GM21717 (cell line): ENCODE data around the gene TRAPPC3.

Source experiments
- ATAC-seq: cut with Tn5 transposase; IDR thresholded peaks from one replicate; pipeline ENCODE4 v1.9.1; 2021; ENCODE audit warnings: mild to moderate bottlenecking, moderate library complexity; ENCODE audit not compliant: unreplicated experiment

The TRAPPC3 gene

DNA sequence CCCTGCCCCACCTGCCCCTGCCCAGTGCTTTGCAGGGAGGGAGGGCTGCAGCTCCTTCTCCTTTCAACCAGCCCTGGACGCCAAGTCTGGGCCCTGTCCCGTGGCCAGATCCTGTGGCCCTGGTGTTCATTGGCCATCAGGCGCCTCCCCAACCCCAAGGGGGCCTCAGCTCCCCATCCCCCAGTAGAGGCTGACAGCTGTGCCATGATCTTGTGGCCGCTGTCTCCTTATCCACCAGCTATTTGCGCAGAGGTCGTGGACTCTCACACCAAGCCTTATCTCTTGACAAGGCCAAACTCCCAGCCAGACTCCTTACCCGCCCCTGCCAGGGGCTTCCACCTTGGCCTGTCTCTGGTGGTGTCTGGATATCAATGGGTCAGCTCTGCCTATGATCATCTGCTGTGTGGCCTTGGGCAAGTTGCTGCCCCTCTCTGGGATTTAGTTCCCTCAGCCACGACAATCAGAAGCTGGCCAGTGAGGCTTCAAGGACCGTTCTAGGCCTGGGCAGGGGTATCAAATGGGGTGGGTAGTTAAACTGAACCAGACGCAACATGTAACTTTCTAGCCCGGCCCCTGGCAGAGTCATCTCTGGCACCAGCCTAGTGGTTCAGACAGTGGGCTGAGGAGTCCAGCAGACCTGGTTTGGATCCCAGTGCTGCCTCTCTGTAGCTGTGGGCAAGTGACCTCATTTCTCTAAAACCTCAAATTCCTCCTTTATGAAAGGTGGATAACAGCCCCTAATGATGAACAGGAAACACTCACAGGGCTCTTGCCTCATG, 21.0 kb downstream of the TRAPPC3 start:
- no peak for ATAC-seq

DNA sequence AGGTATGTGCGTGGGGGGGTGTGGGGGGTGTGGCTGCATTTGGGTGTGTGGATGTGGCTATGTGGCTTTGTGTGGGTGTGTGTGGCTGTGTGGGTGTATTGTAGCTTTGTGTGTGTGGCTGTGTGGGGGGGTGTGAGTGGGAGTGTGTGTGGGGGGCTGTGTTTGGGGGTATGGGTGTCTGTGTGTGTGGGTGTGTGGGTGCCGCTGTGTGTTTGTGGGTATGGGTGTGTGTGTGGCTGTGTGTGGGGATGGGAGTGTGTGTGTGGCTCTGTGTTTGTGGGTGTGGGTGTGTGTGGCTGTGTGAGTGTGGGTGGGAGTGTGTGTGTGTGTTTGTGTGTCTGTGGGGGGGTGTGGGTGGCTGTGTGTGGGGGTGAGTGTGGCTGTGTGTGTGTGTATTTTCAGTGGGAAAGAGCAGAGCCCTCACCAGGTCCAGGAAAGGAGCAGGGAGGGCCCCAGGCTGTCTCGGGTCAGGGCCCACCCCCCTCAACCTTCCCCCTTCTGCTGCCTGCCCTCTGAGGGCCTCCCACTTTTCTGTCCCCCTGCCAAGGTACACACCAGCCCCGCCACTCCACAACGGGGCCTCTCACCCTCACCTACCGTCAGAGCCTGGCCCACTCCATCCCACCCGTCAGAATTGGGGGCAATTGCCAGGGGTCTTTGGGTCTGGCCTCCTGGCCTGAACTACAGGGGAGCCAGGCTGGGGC, 22.3 kb downstream of the TRAPPC3 start:
- no peak for ATAC-seq

DNA sequence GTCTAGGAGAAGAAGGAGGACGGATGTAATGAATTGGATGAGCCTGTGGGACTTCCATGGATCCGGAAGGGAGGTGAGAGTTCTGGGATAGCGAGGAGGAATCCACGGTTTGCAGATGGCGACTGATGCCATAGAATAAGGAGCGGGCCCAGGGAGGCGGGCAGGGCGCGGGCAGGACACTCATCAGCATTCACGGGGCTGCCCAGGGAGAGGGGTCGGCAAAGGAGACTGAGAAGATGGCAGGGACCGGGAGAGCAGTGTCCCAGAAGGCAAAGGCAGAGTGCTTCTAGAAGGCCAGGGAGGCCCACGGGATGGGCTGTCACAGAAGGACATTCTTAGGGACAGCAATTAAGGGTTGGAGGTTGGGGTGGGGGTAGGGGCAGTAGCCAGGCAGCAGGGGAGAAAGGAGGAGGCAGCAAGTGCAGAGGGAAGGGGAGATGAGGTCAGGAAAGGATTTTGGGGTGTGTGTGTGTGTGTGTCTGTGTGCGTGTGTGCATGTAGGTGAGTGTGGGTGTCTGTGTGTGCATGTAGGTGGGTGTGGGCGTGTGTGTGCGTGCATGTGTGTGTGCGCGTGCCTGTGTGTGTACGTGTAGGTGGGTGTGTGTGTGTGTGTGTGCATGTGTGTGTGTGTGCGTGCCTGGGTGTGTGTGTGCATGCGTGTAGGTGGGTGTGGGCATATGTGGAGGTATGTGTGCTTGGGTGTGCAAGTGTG, 23.1 kb downstream of the TRAPPC3 start:
- no peak for ATAC-seq

DNA sequence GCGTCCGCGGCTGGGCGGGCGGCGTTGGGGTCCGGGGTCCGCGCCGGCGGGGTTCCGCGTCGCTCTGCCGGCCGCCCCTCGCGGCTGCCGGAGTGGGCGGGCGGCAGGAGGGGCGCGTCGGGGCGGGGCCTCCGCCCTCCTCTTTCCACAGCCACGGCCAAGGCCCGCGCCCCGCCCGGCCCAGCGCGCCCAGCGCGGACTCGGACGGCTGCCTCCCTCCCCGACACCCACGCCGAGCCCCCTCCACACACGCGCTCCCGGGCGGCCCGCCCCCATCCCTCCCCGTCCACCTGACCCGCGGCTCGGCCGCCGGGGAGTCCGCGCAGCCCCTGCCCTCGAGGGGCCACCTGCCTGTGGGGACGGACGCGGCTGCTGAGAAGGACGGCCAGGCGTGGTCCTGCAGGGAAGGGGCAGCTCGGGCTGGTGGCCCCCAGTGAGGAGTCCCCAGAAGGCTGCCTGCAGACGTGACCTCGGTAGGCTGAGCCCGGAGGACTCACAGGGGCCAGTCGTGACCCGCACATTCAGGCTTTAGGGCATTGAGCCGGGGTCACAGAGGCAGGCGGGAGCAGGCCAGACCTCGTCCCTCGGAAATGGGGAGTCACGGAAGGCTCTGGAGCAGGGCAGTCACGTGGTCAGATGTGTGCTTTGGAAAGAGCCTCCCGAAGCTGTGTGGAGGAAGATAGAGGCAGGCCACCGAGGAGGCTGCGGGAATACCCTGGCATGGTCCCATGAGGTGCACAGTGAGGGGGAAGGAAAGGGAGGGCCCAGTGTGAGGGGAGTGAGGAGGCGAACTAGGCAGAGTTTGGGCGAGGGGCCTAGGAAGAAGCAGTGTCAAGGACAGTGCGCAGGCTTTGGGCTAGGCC, 23.9 kb downstream of the TRAPPC3 start, which contains the start of gene COL8A2:
Gene COL8A2 (minus strand): TSS at position 94 of the 863 bp plus-strand sequence. CDS start 24,980 bp downstream, outside the sequence.
- ATAC-seq = no peak

DNA sequence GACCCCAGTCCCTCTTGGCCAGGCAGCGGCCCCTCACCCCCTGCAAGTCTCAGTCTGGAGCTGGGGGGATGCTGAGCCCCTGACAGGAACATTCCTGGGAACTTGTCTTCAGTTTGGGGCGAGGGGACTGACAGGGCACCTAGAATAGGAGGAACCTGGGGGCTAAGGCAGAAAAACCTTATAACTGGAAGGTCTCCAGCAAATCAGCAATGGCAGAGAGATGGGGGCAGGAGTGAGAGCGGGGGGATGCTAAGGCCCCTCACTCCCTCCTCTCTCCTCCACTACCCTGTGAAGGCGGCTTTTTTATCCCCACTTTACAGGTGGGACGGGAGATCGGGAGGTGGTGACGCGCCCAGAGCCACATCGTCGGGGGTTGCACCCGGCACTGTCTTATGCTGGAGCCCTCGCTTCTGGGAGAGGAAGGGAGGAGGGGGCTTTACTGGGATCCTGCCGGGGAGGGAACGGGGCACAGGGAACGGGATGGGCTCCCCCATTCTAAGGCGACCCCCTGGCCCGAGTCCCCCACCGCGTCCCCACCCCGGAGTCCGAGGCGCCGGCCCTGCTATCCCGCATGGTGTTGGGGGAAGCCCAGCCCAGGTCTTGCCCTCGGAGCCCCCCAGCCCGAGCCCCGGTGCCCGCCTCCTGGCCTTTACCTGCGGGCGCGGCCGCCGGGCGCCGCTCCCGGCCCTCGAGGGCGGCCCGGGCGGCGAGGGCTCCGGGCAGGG, 24.7 kb downstream of the TRAPPC3 start:
- ATAC-seq = no peak

DNA sequence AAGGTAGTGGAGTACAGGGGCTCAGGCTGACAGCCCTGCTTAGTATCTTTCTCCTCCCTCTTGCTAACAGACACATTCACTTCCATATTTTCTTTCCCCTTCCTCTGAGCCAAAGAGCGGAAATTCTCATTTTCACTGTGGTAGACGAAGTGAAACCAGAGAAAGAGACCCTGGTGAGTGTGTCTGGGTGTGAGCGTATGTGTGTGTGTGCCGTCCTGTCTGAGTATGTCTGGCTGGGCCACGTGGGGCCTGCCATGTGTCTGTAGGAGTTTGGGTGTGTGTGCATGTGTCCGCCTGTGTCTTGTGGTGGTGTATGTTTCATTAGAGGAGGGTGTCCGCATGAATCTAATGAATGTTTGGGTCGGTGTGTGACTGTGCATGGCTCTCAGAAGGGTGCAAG, 25.9 kb downstream of the TRAPPC3 start:
- ATAC-seq = no peak

DNA sequence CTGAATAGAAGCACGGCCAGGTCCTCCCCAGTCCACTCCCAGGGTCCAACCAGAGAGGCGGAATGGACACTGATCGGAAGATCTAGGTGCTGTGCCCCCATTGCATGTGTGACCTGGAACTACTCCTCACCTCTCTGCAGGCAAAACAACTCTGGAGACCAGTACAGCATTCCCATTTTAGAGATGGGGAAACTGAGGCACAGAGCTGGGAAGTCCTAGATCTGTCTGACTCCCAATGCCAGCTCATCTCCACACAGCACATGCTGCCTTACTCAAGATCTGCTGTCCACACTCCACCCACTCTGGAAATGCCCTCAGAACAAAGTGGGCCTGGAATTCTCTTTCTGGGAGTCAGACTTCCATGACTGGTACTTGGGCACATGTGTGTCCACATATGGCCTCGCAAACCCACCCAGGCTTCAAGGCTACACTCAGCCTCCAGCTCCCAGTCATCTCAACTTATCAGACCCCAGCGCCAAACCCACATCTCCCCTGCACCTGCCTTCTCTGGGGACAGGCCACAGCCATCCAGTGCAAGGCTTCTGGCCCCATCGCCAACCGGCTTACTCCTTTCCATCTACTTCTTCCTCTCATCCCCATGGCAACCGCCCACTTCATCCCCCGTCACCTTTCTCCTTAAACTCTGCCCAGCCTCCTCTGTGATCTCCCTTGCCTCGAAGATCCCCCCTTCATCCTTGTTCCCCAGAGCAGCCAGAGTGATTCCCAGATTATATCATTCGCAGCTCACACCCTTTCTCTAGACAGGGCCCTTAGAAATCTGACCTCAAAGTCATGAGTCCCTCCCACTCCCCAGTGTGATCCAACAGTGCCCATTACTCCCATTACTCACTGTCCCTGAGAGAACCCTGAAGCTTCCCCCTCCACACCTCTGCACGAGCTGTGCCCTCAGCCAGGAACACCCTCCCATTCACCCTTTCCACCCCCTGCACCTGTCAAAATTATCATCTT, 26.9 kb downstream of the TRAPPC3 start:
- no peak for ATAC-seq

DNA sequence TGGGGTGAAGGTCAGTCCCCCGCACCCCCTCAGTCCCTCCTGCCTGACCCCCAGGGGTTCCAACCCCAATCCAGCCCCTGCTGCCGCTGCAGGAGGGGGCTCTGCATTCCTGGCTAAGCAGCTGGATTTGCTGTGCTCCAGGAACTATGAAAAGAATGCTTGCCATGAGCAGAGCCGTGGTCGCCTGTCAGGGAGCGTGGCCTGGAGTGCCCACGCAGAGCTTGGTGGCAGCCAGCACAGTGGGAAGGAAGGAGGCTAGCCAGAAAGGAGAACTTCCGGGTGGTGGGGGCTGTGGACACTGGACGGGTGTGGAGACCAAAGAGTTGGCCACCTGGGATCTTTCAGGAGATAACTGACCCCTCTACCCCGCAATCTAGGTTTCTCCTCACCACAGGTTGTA, 29.8 kb downstream of the TRAPPC3 start:
- ATAC-seq = no peak

DNA sequence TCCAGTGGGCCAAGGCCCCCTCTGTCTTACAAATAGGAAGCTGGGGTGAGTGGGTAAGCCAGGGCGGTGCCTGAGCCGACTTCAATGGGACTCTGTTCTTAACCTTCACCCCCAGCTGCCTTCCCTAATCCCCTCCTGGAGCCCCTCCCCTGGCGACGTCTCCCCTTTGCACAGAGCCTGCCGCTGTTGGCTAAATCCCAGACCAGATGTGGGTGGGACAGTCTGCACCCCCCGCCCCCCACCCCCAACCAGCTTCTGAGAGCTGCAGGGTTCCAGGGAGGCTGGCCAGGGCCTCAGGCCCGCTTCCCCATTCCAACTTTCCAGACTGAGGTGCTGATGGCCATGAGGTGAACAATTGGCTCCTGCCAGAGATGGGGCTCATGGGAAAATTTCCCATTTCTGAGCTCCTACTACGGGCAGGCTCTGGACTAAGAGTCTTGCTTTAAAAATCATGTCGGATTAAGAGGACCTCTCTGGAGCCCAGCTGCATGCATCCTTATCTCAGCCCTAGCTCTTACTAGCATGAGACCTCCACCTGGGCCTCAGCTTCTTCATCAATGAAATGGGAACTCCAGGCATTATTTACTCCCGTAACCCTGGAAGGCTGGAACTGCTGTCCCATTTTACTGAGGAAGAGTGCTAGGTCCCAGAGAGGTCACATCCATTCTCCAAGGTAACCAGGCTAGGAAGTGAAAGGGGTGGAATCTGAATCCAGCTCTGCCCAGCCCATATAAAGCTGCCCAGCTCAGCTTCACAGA, 30.7 kb downstream of the TRAPPC3 start:
- ATAC-seq = no peak

DNA sequence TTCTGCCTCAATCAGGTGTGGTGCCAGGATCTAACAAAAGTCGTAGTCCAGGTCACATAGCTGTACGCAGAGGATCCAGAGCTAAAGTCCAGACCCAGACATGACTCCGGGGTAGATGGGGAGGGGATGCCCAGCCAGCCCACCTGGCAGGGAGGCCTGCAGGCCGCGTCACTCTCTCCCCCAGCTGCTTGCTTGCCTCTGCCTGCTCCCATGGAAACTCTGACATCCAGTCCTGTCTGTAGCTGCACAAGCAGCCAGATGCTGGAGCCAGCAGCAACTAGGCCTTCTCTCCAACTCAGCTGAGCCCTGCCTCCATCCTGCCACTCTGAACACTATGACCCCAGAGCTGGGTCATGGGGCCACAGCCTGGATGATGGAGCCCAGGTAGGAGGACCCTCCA, 32.4 kb downstream of the TRAPPC3 start:
- ATAC-seq = no peak

DNA sequence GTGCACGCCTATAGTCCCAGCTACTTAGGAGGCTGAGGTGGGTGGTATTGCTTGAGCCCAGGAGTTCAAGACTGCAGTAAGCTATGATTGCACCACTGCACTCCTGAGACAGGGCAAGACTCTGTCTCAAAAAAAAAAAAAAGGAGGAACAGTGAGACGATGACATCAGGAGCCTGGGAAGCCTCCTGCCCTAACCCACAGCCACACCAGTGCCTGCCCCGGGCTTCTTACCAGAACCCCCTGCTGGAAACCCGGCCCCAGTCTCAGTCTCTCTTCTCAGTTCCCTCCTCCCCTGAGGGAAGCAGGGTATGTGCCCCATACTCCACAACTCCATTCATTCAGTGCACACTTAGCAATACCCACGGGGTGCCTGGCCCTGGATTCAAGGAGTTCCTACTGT, 33.4 kb downstream of the TRAPPC3 start:
- no peak for ATAC-seq

DNA sequence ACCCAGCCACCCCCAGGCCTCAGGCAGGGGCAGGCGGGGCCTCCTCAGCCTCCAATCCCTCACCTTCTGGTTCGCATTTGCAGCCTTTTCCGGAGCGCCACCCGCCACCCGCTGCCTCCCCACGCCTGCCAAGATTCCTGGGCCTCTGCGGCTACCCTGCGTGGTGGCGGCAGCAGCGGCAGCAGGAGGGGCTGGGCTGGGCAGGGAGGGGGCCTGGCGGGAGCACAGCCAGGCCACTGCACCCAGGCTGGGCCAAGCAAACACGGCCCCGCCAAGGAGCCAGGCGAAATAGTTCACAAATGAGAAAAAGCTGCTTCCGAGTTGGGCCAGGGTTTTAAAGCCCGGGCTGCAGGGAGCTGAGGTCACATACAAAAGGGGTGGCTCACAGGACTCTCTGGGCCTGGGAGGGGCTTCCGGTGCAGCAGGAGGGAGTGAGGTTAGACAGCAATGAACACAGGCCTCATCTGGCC, 34.1 kb downstream of the TRAPPC3 start:
- ATAC-seq = no peak

DNA sequence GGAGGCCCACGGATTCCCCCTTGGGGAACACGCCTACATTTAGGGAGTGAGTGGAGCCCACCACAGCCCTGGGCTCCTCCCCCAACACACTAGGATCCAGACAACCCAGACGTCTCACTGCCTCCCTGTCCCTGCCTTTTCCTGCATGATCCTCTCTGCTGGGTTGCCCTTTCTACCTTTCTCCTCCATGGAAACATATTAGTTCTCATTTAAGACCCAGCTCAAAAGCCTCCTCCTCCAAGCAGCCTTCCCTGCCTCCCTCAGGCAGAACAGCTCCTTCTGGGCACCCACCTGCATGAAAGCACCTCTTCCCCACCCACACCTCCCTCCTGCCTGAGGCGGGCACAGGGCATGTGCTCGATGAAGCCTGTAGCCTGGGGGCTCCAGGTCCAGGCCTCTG, 34.9 kb downstream of the TRAPPC3 start:
- ATAC-seq = no peak

DNA sequence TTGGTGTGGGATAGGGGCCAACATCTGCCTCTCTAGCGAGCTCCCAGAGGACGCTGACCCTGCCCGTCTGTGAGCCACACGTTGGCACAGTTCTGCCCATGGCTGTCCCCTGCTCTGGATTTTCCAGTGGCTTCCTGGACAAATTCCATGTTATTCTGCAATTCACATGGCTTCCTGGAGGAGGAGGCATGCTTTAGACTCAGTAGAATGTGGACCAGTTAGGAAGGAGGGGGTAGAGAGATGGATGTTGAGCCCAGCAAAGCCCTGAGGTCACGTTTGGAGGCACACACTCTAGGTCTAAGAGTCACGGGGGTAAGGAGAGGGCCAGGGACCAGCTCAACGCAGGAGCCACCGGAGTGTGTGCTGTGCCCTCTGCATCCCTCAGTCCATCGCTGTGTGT, 36.5 kb downstream of the TRAPPC3 start:
- no peak for ATAC-seq

DNA sequence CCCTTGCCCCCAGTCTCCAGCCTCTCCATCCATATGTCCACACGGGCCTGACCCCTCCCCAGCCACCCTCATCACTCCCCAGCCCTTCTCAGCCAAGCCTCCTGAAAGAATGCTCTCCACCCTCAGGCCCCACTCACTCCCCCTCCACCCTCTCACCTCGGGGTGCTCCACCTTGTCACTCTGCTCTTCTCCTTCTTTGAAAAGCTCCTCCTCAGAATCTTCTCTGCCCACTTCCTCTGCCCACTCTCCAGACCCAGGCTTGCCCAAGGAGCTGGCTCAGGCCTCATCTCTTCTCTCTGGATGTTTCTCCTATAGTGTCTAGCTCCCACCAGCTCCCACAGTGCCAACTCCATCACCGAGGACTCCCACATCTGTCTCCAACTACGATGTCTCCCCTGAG, 38.1 kb downstream of the TRAPPC3 start:
- no peak for ATAC-seq

DNA sequence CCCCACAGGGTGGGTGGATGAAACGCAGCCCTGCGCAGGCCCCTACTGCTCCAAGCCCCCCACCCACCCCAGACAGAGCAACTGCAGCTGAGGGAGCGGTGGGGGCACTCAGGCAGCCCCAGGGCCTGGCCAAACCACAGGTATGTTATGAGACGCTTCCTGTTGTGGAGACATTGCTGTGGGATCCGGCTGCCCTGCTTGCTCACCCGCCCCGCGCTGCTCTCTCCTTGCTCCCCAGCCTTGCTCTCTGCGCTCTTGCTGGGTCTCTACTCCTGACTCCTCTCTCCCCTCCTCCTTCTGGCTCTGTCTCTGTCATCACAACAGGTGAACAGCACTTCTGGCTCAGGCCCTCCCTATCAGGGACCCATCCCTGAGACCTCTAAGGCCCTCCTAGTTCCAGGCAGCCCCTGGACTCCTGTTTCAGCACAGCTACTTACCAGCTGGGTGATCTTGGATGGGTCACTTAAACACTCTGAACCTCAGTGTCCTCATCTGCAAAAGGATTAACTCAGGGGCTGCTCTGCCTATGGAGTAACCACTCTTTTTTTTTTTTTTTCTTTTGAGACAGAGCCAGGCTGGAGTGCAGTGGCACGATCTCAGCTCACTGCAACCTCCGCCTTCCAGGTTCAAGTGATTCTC, 40.1 kb downstream of the TRAPPC3 start:
- no peak for ATAC-seq

DNA sequence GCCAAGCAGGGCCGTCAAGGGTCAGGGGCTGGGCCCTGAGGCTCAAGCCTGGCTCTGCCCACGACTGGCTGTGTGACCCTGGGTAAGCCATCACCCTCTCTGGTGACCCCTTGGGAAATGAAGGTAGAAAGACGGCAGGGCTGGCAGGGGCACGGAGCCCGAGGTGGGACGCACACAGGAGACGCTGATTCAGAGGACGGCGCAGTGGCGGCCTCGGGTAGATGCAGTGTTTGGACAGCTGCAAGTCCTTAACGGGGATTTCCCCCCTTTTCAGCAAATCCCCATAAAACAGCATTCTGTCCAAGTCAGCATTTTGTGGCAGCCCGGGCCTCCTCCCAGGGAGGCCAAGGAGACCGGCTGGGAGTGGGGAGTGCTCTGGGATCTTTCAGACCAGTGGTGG, 41.0 kb downstream of the TRAPPC3 start:
- ATAC-seq = no peak

DNA sequence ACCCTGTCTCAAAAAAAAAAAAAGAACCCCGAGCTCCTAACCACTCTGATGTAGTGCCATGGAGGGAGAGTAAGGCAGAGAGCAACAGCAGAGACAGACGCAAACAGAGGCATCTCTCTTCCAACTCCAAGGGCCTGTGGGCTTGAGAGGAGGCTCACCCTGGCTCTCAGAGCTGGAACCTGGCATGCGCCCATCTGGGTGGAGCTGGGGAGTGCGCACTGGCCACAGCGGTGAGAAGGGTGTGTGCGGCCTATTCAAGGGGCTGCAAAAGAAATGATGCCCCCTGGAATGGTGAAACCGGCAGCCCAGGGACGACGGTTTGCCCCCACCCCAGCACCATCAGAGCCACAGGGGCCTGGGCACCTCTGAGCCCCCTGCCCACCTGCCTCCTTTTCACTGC, 41.9 kb downstream of the TRAPPC3 start:
- no peak for ATAC-seq
